HepG2 (cell line): ENCODE data around the gene MEIS1. TPM values are rescaled to one million over a fixed set of nuclear protein-coding genes. Genes with fewer than 3 reads are reported as not detected.

Source experiments
- ATAC-seq: fragments of 200-7000 bp; cut with Tn5 transposase; 3 replicates; pipeline ENCODE4 v1.9.1; 2020; ENCODE audit warnings: mild to moderate bottlenecking, moderate library complexity
- BruUV-seq: library from RNA; stranded (reverse); fragments of 400-500 nt; replicated peaks from 2 replicates; lab custom pipeline; 2021; lab: Mats Ljungman, UMichigan
- CTCF ChIA-PET: fragments of 300-600 bp; formaldehyde crosslinking; extraction: SDS; loops from one replicate; lab custom pipeline; 2021; ENCODE audit warnings: low total read pairs, inconsistent platforms, low intra/inter-chr PET ratio; lab: Yijun Ruan, JAX
- POLR2A ChIA-PET: fragments of 350-600 bp; sonication (Branson Sonifier 250); formaldehyde crosslinking; loops from one replicate; lab custom pipeline; 2020; ENCODE audit warnings: antibody characterized with exemption, inconsistent platforms; lab: Yijun Ruan, JAX
- DNase-seq: peaks from one replicate; pipeline ENCODE4 v3.0.0-alpha.2; 2015; ENCODE audit warnings: low spot score
- FAIRE-seq: peaks from 3 replicates; lab custom pipeline; 2011; peaks lifted over from hg19 to GRCh38; lab: Jason Lieb, UNC
- H2AFZ ChIP-seq: one replicate; pipeline ENCODE4 v1.6.1; 2011; ENCODE audit warnings: low read length, inconsistent platforms
- H3K27ac ChIP-seq: fragments of 300-600 bp; 3 replicates; pipeline ENCODE4 v1.8.0; 2011; ENCODE audit warnings: mixed run types, mild to moderate bottlenecking, mixed read lengths, low read length, inconsistent platforms; ENCODE audit not compliant: insufficient read depth; ENCODE audit errors: extremely low read length
- H3K27me3 ChIP-seq, 2 experiments: fragments of 200-600 bp in 1 of 2; 2 replicates in 1 of 2; 3 replicates in 1 of 2; pipeline versions ENCODE4 v1.6.0 to v1.8.0; 2011; ENCODE audit warnings: low read length in 2 of 2, mild to moderate bottlenecking in 2 of 2, moderate library complexity in 2 of 2, inconsistent platforms in 1 of 2; ENCODE audit not compliant: insufficient read depth in 2 of 2, control insufficient read depth in 1 of 2
- H3K36me3 ChIP-seq, 2 experiments: fragments of 200-600 bp in 1 of 2; replicated peaks in 1 of 2; 2 replicates in 1 of 2; 3 replicates in 1 of 2; pipeline versions ENCODE4 v1.5.1 to v1.8.0; 2011; ENCODE audit warnings: low read length in 2 of 2, inconsistent platforms in 1 of 2; ENCODE audit not compliant: insufficient read depth in 2 of 2, control insufficient read depth in 1 of 2
- H3K4me1 ChIP-seq: 2 replicates; pipeline ENCODE4 v1.5.1; 2012; ENCODE audit warnings: low read length, inconsistent platforms; ENCODE audit not compliant: insufficient read depth
- H3K4me2 ChIP-seq: 2 replicates; pipeline ENCODE4 v1.6.0; 2011; ENCODE audit warnings: low read depth, low read length, inconsistent platforms
- H3K4me3 ChIP-seq, 3 experiments: fragments of 200-600 bp in 1 of 3; sonication (generic), shearing (Covaris generic) in 1 of 3; replicated peaks in 1 of 3; 2 replicates each; pipeline ENCODE4 v1.5.1; 2011 to 2016; ENCODE audit warnings: low read length in 3 of 3, inconsistent platforms in 2 of 3, low read depth in 2 of 3, mild to moderate bottlenecking in 2 of 3, control low read depth in 1 of 3, mixed read lengths in 1 of 3; ENCODE audit not compliant: insufficient read depth in 1 of 3
- H3K79me2 ChIP-seq: one replicate; pipeline ENCODE4 v1.6.1; 2011; ENCODE audit warnings: low read length, inconsistent platforms; ENCODE audit not compliant: insufficient read depth
- H3K9ac ChIP-seq: 2 replicates; pipeline ENCODE4 v1.6.0; 2011; ENCODE audit warnings: mild to moderate bottlenecking, low read depth, low read length, inconsistent platforms; ENCODE audit not compliant: insufficient read depth
- H3K9me3 ChIP-seq: 2 replicates; pipeline ENCODE4 v1.5.1; 2012; ENCODE audit warnings: mild to moderate bottlenecking, low read length
- H4K20me1 ChIP-seq: 2 replicates; pipeline ENCODE4 v1.6.0; 2011; ENCODE audit warnings: inconsistent platforms, mild to moderate bottlenecking, low read length, moderate library complexity; ENCODE audit not compliant: insufficient read depth
- GATAD1 ChIP-seq: IDR thresholded peaks from 2 replicates; pipeline ENCODE4 v1.6.1; 2016; ENCODE audit warnings: missing genetic modification reagents, missing compliant biosample characterization
- IRF2 ChIP-seq: IDR thresholded peaks from 2 replicates; pipeline ENCODE4 v1.6.1; 2018; ENCODE audit warnings: missing genetic modification reagents, missing compliant biosample characterization
- KLF9 ChIP-seq: IDR thresholded peaks from 2 replicates; pipeline ENCODE4 v1.6.1; 2016; ENCODE audit warnings: low read depth
- MATR3 ChIP-seq: sonication (generic); formaldehyde crosslinking; IDR thresholded peaks from 2 replicates; pipeline ENCODE4 v1.4.0; 2020; ENCODE audit warnings: missing genetic modification reagents
- MIER3 ChIP-seq: IDR thresholded peaks from 2 replicates; pipeline ENCODE4 v1.6.1; 2016; ENCODE audit warnings: missing compliant biosample characterization, borderline replicate concordance
- NFE2 ChIP-seq: sonication (generic); formaldehyde crosslinking; IDR thresholded peaks from 2 replicates; pipeline ENCODE4 v1.4.0; 2020; ENCODE audit warnings: missing genetic modification reagents
- NFIC ChIP-seq: IDR thresholded peaks from 2 replicates; pipeline ENCODE4 v1.6.1; 2012; ENCODE audit warnings: mild to moderate bottlenecking, low read length, inconsistent platforms
- PRPF4 ChIP-seq: fragments of 200-400 bp; formaldehyde crosslinking; IDR thresholded peaks from 2 replicates; pipeline ENCODE4 v1.6.1; 2016; ENCODE audit warnings: low read length, low read depth; ENCODE audit not compliant: poor library complexity, severe bottlenecking
- RBM22 ChIP-seq: fragments of 200-400 bp; formaldehyde crosslinking; optimal IDR thresholded peaks from 2 replicates; pipeline ENCODE3; 2017; ENCODE audit warnings: mild to moderate bottlenecking, low read length, moderate library complexity
- TOPORS ChIP-seq: sonication (generic); formaldehyde crosslinking; IDR thresholded peaks from 2 replicates; pipeline ENCODE4 v1.8.0; 2023; ENCODE audit warnings: mild to moderate bottlenecking, missing genetic modification reagents
- ZNF124 ChIP-seq: sonication (generic); formaldehyde crosslinking; IDR thresholded peaks from 2 replicates; pipeline ENCODE4 v1.4.0; 2020; ENCODE audit warnings: missing genetic modification reagents
- ZNF230 ChIP-seq: sonication (generic); formaldehyde crosslinking; IDR thresholded peaks from 2 replicates; pipeline ENCODE4 v1.4.0; 2020; ENCODE audit warnings: mild to moderate bottlenecking, missing genetic modification reagents
- ZNF3 ChIP-seq: IDR thresholded peaks from 2 replicates; pipeline ENCODE4 v1.7.0; 2017; ENCODE audit warnings: inconsistent platforms
- ZNF350 ChIP-seq: sonication (generic); formaldehyde crosslinking; IDR thresholded peaks from 2 replicates; pipeline ENCODE4 v1.4.0; 2020; ENCODE audit warnings: mild to moderate bottlenecking, low read depth, missing genetic modification reagents, borderline replicate concordance
- ZNF546 ChIP-seq: sonication (generic); formaldehyde crosslinking; conservative IDR thresholded peaks from 2 replicates; pipeline ENCODE4 v1.8.1; 2023; ENCODE audit warnings: mild to moderate bottlenecking, missing genetic modification reagents
- ZNF547 ChIP-seq: sonication (generic); formaldehyde crosslinking; IDR thresholded peaks from 2 replicates; pipeline ENCODE4 v1.5.1; 2020; ENCODE audit warnings: mild to moderate bottlenecking, missing genetic modification reagents
- ZNF883 ChIP-seq: sonication (generic); formaldehyde crosslinking; IDR thresholded peaks from 2 replicates; pipeline ENCODE4 v1.5.1; 2020; ENCODE audit warnings: mild to moderate bottlenecking, missing genetic modification reagents; ENCODE audit errors: not compliant biosample characterization
- WGBS: methylation state at CpG from one replicate; pipeline ENCODE4 v1.1.6; 2017; ENCODE audit warnings: low lambda C conversion rate; 5-methylcytosine and 5-hydroxymethylcytosine counted together
- in situ Hi-C: cut with HindIII; loops from 2 replicates; pipeline ENCODE4 v1.10.0; 2017; ENCODE audit warnings: low pct_unique_long_range_greater_than_20kb; ENCODE audit not compliant: extremely low pct_ligation_motif_present
- intact Hi-C: fragments of 100-400 bp; cut with micrococcal nuclease; formaldehyde crosslinking; loops from one replicate; pipeline ENCODE4 v1.10.0; 2022; ENCODE audit not compliant: unreplicated experiment
- polyA plus RNA-seq, 8 experiments: library from polyadenylated mRNA; depleted of rRNA in 3 of 8; stranded (reverse) in 7 of 8; unstranded in 1 of 8; fragments of >200 nt; fragmentation: Illumina TruSeq in 4 of 8; extraction: Trizol in 4 of 8; gene quantifications; 2 replicates each; pipeline versions ENCODE4 v1.2.1 to v1.2.3, GENCODE V29; 2011 to 2016; ENCODE audit warnings: low read depth in 4 of 8, missing spikeins in 1 of 8, mixed read lengths in 1 of 8; ENCODE audit not compliant: insufficient read depth in 1 of 8
- total RNA-seq, 5 experiments: library from RNA; depleted of rRNA; stranded (reverse); fragments of >200 nt; fragmentation: Illumina TruSeq; extraction: Trizol; gene quantifications; 2 replicates each; pipeline ENCODE4 v1.2.3, GENCODE V29; 2016; ENCODE audit warnings: low read depth in 1 of 5
- TF ChIP-seq, protein P1 (sequence below): sonication (generic); formaldehyde crosslinking; IDR thresholded peaks from 2 replicates; pipeline ENCODE4 v1.8.0; 2022; ENCODE audit warnings: mild to moderate bottlenecking, missing genetic modification reagents, moderate library complexity
- TF ChIP-seq, protein P2 (sequence below): IDR thresholded peaks from 2 replicates; pipeline ENCODE4 v1.6.1; 2016

Gene MEIS1
- total and polyA plus RNA-seq, 2 of the 13 experiments (the other 11 are each of a cell fraction or from before 2014, with no cell fraction given) = 3.8 to 6.0 TPM

DNA sequence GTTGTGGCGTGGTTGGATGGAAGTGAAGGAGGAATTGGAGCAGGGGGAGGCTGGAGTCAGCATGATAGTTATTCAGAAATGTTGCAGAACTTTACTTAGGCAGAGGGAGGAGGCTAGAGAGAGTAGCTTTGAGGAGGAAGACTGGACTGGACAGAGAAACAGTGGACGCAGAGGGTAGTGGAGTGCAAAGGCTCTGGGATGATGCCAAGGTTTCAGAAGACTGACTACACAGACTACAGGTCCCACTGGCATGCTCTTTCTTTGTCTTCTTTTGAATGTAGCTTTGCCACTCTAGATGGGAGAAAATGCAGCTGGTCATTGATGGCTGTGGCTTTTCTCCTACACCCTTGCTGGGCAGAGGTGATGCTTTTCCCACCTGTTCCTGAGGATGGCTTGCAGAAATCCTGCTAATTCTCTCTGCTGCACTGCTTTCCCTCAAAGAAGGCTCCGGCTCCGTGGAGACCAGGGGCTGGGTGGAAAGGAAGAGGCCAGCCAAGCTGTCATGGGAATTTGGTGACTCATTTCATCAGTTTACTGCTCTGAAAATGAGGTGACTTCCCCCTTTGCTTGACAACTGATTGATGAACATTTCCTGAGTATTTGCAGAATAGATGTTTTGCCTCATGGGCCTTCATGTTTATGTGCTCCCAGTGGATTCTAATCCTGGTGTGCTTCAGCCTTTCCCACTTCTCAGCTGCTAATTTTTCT is 42.4 kb downstream of the MEIS1 start:
- H3K79me2 ChIP-seq = no peaks in the 10 kb centered on the region
- in situ Hi-C loops (no loop called here), intact Hi-C loops (no loop called here)
- ChIA-PET POLR2A (no interaction called here), CTCF (no interaction called here)
- H4K20me1 ChIP-seq = no peaks in the 10 kb centered on the region
- no peak overlapping the region for H3K9ac ChIP-seq
- no peak for TF ChIP-seq IRF2
- TF ChIP-seq NFE2 (CRISPR knock-in tag) = no peak
- no peak for TF ChIP-seq ZNF883
- H3K4me1 ChIP-seq = no peaks in the 10 kb centered on the region
- no peaks in the 10 kb centered on the region for H3K36me3 ChIP-seq
- WGBS = 66% methylated on average over 4 of the region's 4 CpGs
- BruUV-seq = no TSS peak
- H3K4me3 ChIP-seq = no peak overlapping the region
- H3K4me2 ChIP-seq = no peak overlapping the region
- no peaks in the 10 kb centered on the region for H3K27me3 ChIP-seq
- no peaks in the 10 kb centered on the region for H3K9me3 ChIP-seq
- DNase-seq (no peak), ATAC-seq (no peak), FAIRE-seq (no peak)
- H2AFZ ChIP-seq = no peak overlapping the region
- no peak overlapping the region for H3K27ac ChIP-seq

DNA sequence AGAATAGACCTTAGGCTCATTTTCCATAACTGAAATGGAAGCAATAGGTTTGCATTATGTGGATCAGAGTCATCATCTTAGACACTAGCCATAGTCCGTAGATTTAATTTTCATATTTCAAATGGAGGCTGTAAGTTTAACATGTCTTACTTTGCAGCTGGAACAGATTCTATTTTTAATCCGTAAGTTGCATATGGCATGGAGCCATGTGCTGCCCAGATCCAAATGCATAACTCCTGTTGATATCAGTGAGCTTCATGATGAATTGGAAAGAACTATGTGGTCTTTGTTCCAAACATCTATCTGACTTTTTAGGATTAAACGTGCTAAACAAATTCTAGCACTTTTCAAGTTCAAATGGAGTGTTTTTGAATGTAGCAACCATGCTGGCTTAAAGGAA is 43.4 kb downstream of the MEIS1 start:
- Histone ChIP-seq H3K27ac (no peak overlapping the region), H3K36me3 (no peaks in the 10 kb centered on the region), H3K9me3 (no peaks in the 10 kb centered on the region), H4K20me1 (no peaks in the 10 kb centered on the region), H3K4me2 (no peak overlapping the region), H3K4me3 (no peak overlapping the region), H3K4me1 (no peaks in the 10 kb centered on the region), H2AFZ (no peak overlapping the region), H3K9ac (no peak overlapping the region), H3K27me3 (no peaks in the 10 kb centered on the region), H3K79me2 (no peaks in the 10 kb centered on the region)
- 77% methylated on average over 3 of the region's 3 CpGs for WGBS
- BruUV-seq = no TSS peak
- POLR2A ChIA-PET = no interaction called here
- CTCF ChIA-PET = no interaction called here
- no peak for DNase-seq
- peak; percentile 12 for FAIRE-seq
- intact Hi-C loops = no loop called here
- ATAC-seq = no peak
- in situ Hi-C loops = no loop called here
- TF ChIP-seq ZNF546 (CRISPR knock-in tag) = no peak
- TF ChIP-seq, protein P1, sequence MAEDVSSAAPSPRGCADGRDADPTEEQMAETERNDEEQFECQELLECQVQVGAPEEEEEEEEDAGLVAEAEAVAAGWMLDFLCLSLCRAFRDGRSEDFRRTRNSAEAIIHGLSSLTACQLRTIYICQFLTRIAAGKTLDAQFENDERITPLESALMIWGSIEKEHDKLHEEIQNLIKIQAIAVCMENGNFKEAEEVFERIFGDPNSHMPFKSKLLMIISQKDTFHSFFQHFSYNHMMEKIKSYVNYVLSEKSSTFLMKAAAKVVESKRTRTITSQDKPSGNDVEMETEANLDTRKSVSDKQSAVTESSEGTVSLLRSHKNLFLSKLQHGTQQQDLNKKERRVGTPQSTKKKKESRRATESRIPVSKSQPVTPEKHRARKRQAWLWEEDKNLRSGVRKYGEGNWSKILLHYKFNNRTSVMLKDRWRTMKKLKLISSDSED (CRISPR knock-in tag) = no peak
- TF ChIP-seq TOPORS (CRISPR knock-in tag) = no peak
- TF ChIP-seq MIER3 = no peak
- no peak for TF ChIP-seq ZNF124 (CRISPR knock-in tag)
- TF ChIP-seq ZNF3 (CRISPR knock-in tag) = no peak
- no peak for TF ChIP-seq ZNF230 (CRISPR knock-in tag)
- no peak for TF ChIP-seq MATR3
- TF ChIP-seq ZNF350 (CRISPR knock-in tag) = no peak
- TF ChIP-seq GATAD1 (CRISPR knock-in tag) = no peak
- TF ChIP-seq, protein P2, sequence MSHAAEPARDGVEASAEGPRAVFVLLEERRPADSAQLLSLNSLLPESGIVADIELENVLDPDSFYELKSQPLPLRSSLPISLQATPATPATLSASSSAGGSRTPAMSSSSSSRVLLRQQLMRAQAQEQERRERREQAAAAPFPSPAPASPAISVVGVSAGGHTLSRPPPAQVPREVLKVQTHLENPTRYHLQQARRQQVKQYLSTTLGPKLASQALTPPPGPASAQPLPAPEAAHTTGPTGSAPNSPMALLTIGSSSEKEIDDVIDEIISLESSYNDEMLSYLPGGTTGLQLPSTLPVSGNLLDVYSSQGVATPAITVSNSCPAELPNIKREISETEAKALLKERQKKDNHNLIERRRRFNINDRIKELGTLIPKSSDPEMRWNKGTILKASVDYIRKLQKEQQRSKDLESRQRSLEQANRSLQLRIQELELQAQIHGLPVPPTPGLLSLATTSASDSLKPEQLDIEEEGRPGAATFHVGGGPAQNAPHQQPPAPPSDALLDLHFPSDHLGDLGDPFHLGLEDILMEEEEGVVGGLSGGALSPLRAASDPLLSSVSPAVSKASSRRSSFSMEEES = no peak
- TF ChIP-seq PRPF4 = no peak
- no peak for TF ChIP-seq KLF9
- TF ChIP-seq ZNF547 = no peak
- TF ChIP-seq RBM22 = no peak
- TF ChIP-seq NFIC = no peak
